GM18520 (cell line): ENCODE results near the gene PDAP1.
"Not testable (repeated sequence)": the region's sequence is repeated elsewhere in the genome, so short reads cannot be mapped to it uniquely, and the experiment has no call there.

Experiments
- ATAC-seq: cut with Tn5 transposase; IDR thresholded peaks from one replicate; pipeline ENCODE4 v1.9.1; 2021; ENCODE audit not compliant: unreplicated experiment

Gene PDAP1

GRCh38 chr7:99357701-99358490 is 50.5 kb downstream of the PDAP1 start:
- ATAC-seq = no peak

DNA sequence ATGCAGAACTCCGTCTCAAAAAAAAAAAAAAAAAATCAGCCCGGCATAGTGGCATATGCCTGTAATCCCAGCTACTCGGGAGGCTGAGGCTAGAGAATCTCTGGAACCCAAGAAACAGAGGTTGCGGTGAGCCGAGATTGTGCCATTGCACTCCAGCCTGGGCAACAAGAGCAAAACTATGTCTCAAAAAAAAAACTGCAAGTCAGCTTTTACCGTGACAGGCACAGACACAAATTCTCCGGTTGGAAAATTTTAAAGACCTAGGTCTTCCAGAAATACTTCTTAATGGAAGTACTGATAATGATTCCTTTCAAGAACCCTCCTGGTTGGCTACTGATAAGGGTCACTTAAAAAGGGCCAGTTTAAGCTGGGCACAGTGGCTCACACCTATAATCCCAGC is 53.3 kb downstream of the PDAP1 start:
- ATAC-seq = no peak

DNA sequence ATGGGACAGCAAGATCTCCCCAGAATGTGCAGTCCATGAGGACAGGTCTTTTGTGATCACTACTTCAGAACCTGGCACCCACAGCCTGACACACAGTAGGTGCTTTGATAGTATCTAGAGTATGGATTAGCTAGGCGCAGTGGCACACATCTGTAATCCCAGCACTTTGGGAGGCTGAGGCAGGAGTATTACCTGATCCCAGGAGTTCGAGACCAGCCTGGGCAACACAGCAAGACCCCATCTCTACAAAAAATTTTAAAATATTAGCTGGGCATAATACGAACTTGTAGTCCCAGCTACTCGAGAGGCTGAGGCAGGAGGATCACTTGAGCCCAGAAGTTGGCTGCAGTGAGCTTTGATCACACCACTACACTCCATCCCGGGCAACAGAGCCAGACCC is 56.1 kb downstream of the PDAP1 start:
- ATAC-seq = no peak

DNA sequence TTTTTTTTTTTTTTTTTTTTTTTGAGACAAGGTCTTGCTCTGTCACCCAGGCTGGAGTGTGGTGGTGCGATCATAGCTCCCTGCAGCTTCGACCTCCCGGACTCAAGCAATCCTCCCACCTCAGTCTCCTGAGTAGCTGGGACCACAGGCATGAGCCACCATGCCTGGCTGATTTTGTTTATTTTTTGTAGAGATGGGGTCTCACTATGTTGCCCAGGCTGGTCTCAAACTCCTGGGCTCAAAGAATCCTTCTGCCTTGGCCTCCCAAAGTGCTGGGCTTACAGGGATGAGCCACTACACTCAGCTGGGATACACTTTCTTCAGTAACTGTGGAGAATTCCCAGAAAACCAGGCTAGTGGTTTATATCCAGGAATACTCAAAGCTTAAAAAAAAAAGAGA is 57.8 kb downstream of the PDAP1 start:
- ATAC-seq = not testable (repeated sequence)
